Measurements from ENCODE around the gene PPARD.

Gene PPARD

DNA sequence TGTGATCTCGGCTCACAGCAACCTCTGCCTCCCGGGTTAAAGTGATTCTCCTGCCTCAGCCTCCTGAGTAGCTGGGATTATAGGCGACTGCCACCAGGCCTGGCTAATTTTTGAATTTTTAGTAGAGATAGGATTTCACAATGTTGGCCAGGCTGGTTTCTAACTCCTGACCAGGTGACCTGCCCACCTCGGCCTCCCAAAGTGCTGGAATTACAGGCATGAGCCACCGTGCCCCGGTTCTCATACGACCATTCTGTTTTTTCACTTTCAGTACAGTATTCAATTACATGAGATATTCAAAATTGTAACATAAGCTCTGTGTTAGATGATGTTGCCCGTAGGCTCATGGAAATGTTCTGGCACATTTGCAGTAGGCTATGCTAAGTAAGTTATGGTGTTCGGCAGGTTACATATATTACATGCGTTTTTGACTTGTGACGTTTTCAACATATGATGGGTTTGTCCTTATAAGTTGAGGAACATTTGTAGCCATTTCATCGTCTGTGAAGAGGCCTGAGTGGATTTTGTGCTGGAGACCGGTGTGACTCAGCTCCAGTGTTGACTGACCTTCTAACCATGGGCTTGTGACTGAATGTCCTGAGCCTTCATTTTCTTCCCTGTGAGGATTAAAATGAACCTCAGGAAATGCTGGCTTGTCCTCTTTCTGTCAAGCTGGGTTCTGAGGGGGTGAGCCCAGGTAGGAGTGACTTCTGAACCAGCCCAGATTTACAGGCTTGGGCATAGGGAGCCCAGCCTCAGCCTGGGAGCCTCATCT, 12.2 kb downstream of the PPARD start:
- no peak for DNase-seq (ENCODE audit: low read depth in 2 of 2, low spot score in 1 of 2)

DNA sequence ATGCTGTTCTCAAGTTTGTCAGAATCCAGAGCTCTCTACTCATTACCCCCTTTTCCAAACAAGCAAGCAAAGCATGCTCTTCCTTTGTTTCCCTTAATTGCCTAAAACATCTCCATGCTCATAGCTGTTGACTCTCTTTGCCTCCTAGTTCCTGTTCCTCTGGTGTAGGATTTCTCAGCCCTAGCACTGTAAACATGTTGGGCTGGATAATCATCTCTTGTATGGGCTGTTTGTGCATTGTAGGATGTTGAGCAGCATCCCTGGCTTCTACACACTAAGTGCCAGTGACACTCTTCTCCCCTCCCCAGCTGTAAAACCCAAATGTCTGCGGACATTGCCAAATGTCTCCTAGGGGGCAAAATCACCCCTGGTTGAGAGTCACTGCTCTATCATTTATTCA, 14.0 kb downstream of the PPARD start:
- DNase-seq (ENCODE audit: low read depth in 2 of 2, low spot score in 1 of 2): no peak

- DNase-seq (ENCODE audit: low read depth in 2 of 2, low spot score in 1 of 2): no peak
Observed at GRCh38 chr6:35357677-35358076, 15.3 kb downstream of the PPARD start.

DNA sequence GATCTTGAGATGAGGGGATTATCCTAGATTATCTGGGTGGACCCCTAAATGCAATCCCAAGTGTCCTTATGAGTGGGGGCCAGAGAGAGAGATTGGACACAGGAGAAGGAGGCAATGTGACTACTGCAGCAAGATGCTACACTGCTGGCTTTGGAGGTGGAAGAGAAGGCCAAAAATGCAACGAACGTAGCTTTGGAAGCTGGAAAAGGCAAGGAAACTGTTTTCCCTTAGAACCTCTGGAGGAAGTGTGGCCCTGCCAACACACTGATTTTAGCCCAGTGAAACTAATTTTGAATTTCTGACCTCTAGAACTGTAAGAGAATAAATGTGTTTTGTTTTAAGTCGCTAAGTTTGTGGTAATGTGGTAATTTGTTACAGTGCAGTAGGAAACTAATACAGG, 15.7 kb downstream of the PPARD start:
- no peak for DNase-seq (ENCODE audit: low read depth in 2 of 2, low spot score in 1 of 2)

DNA sequence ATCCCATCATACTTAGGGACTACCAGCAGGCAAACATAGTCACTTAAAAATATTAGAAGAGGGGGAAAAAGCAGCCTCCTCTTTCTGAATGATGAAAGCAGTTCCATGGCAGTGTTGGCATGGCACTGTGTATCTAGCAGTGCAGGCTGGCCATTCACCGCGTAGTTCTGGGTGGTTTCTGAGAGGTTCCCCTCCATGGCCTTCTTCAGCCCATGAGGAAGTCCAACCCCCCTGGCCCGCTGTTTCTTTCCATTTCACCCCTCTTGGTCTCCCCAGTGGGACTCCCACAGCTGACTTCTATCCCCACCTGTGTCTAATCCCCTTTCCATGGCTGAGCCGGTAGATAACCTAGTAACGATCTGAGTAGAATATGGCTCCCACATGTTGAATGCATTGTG, 17.0 kb downstream of the PPARD start:
- no peak for DNase-seq (ENCODE audit: low read depth in 2 of 2, low spot score in 1 of 2)

- no peak for DNase-seq (ENCODE audit: low read depth in 2 of 2, low spot score in 1 of 2)
Observed at GRCh38 chr6:35359744-35360348, 17.5 kb downstream of the PPARD start.

DNA sequence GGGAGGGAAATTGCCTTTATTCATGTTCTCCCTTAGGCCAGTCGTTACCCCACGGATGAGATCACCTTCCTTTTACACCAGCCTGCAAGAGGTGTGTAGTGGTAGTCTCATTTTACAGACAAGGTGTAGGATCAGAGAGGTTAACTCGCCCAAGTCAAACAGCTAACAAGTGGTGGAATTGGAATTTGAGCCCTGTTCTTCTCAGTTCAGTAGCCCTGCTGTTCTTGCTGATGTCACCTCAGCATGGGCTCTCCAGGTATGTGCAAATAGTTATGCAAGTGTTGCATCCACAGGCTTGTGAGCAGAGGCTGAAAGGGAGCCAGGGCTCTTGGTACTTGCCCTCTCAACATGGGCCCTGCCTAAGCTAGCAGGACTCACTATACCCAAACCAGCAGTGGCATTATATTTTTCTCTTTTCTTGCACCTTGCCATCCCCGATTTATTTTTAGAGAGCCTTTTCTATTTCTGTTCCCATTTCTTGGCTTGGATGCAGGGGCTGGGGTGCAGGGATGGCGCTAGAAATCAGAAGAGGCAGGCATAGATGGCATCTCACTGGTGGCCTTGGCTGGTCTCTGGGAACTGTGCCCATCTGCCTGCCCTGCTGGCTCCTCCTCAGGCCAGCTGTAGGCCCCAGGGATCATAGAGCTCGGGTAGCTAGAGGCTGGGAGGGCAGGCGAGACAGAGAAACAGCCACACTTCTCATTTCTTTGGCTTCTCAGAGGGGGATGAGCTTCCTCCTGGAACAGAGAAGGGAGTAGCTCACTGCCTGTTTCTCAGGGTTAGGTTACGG, 18.2 kb downstream of the PPARD start:
- no peak for DNase-seq (ENCODE audit: low read depth in 2 of 2, low spot score in 1 of 2)

DNA sequence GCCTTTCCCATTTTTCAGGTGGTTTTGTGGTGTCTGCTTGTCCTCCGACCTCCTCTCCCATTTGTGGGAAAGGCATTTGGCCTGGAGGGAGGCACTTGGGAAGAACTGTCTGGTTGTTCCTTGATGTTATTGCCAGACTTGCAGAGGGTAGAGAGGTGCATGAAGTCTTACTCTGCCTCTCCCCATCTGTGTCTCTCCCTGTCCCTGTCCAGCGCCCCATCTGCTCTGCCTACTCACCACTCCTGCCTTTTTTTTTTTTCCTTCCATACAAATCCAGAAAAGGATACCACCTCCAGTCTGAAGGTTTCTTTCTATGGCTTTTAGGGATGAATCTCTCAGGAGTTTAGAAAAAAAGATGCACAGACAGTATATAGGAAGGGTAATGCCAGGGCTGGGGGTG, 19.8 kb downstream of the PPARD start:
- DNase-seq (ENCODE audit: low read depth in 2 of 2, low spot score in 1 of 2): no peak

DNA sequence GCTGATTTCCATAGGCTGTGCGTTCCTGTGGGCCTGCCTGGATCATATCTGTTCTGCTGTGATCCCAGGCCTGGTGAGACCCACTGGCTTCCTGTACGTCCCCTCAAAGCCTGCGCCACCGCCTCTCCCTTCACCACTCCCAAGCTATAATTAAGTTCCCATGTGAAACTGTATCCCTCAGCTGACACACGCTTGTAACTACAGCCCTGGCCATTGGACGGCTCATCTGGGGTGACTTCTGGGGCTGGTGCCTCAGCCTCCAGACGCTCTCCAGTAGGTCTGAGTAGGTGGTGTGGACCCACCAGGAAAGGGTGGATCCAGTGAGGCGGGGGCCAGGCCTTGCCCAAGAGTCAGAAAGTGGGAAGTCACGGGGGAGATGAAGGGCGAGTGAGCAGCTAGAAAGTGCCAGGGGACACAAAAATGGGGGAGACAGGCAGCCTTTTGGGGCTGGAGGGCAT, 21.0 kb downstream of the PPARD start:
- no peak for DNase-seq (ENCODE audit: low read depth in 2 of 2, low spot score in 1 of 2)

GRCh38 chr6:35365594-35366203, 23.3 kb downstream of the PPARD start:
- no peak for DNase-seq (ENCODE audit: low read depth in 2 of 2, low spot score in 1 of 2)

GRCh38 chr6:35366204-35366596, 23.8 kb downstream of the PPARD start:
- DNase-seq (ENCODE audit: low read depth in 2 of 2, low spot score in 1 of 2): no peak

DNA sequence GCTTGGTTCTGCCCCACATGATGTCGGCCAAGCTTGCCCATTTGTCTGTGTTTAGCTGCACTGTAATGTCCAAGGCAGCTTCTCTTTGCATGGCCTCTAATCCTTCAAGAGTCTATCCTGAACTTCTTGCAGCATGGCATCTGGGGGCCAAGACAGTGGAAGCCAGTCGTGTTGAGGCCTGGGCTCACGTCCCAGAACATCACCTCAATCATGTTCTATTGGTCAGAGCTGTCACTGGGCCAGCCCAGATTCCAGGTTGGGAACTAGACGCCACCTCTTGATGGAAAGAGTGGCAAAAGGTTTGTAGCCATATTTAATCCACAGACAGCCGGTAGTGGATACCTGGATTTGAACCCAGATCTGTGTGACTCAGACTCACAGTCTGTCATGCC, 25.3 kb downstream of the PPARD start:
- DNase-seq (ENCODE audit: low read depth in 2 of 2, low spot score in 1 of 2): no peak

GRCh38 chr6:35368038-35368887, 25.9 kb downstream of the PPARD start:
- no peak for DNase-seq (ENCODE audit: low read depth in 2 of 2, low spot score in 1 of 2)

GRCh38 chr6:35370124-35370741, 27.9 kb downstream of the PPARD start:
- no peak for DNase-seq (ENCODE audit: low read depth in 2 of 2, low spot score in 1 of 2)

- no peak for DNase-seq (ENCODE audit: low read depth in 2 of 2, low spot score in 1 of 2)
Observed at GRCh38 chr6:35370785-35371493, 28.6 kb downstream of the PPARD start.

- DNase-seq (ENCODE audit: low read depth in 2 of 2, low spot score in 1 of 2): no peak
Observed at GRCh38 chr6:35371494-35372262, 29.3 kb downstream of the PPARD start.

GRCh38 chr6:35372633-35373032, 30.3 kb downstream of the PPARD start:
- no peak for DNase-seq (ENCODE audit: low read depth in 2 of 2, low spot score in 1 of 2)

GRCh38 chr6:35376281-35376680, 33.9 kb downstream of the PPARD start:
- DNase-seq (ENCODE audit: low read depth in 2 of 2, low spot score in 1 of 2): no peak

- no peak for DNase-seq (ENCODE audit: low read depth in 2 of 2, low spot score in 1 of 2)
Observed at GRCh38 chr6:35377002-35377401, 34.6 kb downstream of the PPARD start.

Data from stimulated activated CD8-positive, alpha-beta memory T cell treated with anti-CD3 and anti-CD28 coated beads, Interleukin-4, amount 100 ng/mL, for 1 hour (primary cell).